ENCODE results near the gene GLCE. TPM values are rescaled to one million over a fixed set of nuclear protein-coding genes. Genes with fewer than 3 reads are reported as not detected.

GLCE gene
- total and polyA plus RNA-seq, 9 of the 15 experiments (the other 6 are each of a cell fraction or from before 2014, with no cell fraction given) = 4.6 to 12.3 (median 10.6) TPM

- peak; percentile 94 for TF ChIP-seq TEAD4 (IDR thresholded peaks at IDR 0.05; ENCODE audit: low read length)
- no peak for TF ChIP-seq TEAD4 (CRISPR knock-in tag; IDR thresholded peaks at IDR 0.05; ENCODE audit: borderline replicate concordance)
- no peak for TF ChIP-seq ZNF347 (CRISPR knock-in tag; IDR thresholded peaks at IDR 0.05; ENCODE audit: low read depth)
- no peak for TF ChIP-seq GATAD2A (IDR thresholded peaks at IDR 0.05)
- TF ChIP-seq KLF16 (IDR thresholded peaks at IDR 0.05) = peak; percentile 94
- TF ChIP-seq ZNF436 (CRISPR knock-in tag; IDR thresholded peaks at IDR 0.05) = no peak
- TF ChIP-seq ZNF780A (CRISPR knock-in tag; IDR thresholded peaks at IDR 0.05) = no peak
- TF ChIP-seq POLR2A (conservative IDR thresholded peaks at IDR 0.05) = no peak
- no peak for TF ChIP-seq SMC3 (conservative IDR thresholded peaks at IDR 0.05; ENCODE audit: insufficient read depth, low read depth, low read length)
- TF ChIP-seq CTBP1 (IDR thresholded peaks at IDR 0.05; ENCODE audit: borderline replicate concordance) = no peak
- TF ChIP-seq, protein P1, sequence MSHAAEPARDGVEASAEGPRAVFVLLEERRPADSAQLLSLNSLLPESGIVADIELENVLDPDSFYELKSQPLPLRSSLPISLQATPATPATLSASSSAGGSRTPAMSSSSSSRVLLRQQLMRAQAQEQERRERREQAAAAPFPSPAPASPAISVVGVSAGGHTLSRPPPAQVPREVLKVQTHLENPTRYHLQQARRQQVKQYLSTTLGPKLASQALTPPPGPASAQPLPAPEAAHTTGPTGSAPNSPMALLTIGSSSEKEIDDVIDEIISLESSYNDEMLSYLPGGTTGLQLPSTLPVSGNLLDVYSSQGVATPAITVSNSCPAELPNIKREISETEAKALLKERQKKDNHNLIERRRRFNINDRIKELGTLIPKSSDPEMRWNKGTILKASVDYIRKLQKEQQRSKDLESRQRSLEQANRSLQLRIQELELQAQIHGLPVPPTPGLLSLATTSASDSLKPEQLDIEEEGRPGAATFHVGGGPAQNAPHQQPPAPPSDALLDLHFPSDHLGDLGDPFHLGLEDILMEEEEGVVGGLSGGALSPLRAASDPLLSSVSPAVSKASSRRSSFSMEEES (CRISPR knock-in tag; IDR thresholded peaks at IDR 0.05) = no peak
- no peak for TF ChIP-seq POLR3A (IDR thresholded peaks at IDR 0.05; ENCODE audit: borderline replicate concordance, extremely low read depth, insufficient read depth, insufficient read length)
- peak; percentile 67; the same call in 1 of the 2 replicates for TF ChIP-seq PML (IDR thresholded peaks at IDR 0.05; ENCODE audit: low read length)
- peak; percentile 52; the same call in 1 of the 2 replicates for TF ChIP-seq RNF2 (IDR thresholded peaks at IDR 0.05)
- no peak for TF ChIP-seq ZNF79 (CRISPR knock-in tag; IDR thresholded peaks at IDR 0.05; ENCODE audit: low read depth)
- TF ChIP-seq RBFOX2 (IDR thresholded peaks at IDR 0.05; ENCODE audit: low read depth, low read length) = no peak
- peak; percentile 84 for TF ChIP-seq ZBTB34 (CRISPR knock-in tag; IDR thresholded peaks at IDR 0.05)
- TF ChIP-seq, protein P2, sequence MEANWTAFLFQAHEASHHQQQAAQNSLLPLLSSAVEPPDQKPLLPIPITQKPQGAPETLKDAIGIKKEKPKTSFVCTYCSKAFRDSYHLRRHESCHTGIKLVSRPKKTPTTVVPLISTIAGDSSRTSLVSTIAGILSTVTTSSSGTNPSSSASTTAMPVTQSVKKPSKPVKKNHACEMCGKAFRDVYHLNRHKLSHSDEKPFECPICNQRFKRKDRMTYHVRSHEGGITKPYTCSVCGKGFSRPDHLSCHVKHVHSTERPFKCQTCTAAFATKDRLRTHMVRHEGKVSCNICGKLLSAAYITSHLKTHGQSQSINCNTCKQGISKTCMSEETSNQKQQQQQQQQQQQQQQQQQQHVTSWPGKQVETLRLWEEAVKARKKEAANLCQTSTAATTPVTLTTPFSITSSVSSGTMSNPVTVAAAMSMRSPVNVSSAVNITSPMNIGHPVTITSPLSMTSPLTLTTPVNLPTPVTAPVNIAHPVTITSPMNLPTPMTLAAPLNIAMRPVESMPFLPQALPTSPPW (CRISPR knock-in tag; IDR thresholded peaks at IDR 0.05) = peak; percentile 37
- TF ChIP-seq SMARCA5 (IDR thresholded peaks at IDR 0.05) = no peak
- TF ChIP-seq OTX1 (CRISPR knock-in tag; IDR thresholded peaks at IDR 0.05) = 0 out of 2 replicates have a peak, but pooled peaks have one; percentile 27
- TF ChIP-seq, protein P3, sequence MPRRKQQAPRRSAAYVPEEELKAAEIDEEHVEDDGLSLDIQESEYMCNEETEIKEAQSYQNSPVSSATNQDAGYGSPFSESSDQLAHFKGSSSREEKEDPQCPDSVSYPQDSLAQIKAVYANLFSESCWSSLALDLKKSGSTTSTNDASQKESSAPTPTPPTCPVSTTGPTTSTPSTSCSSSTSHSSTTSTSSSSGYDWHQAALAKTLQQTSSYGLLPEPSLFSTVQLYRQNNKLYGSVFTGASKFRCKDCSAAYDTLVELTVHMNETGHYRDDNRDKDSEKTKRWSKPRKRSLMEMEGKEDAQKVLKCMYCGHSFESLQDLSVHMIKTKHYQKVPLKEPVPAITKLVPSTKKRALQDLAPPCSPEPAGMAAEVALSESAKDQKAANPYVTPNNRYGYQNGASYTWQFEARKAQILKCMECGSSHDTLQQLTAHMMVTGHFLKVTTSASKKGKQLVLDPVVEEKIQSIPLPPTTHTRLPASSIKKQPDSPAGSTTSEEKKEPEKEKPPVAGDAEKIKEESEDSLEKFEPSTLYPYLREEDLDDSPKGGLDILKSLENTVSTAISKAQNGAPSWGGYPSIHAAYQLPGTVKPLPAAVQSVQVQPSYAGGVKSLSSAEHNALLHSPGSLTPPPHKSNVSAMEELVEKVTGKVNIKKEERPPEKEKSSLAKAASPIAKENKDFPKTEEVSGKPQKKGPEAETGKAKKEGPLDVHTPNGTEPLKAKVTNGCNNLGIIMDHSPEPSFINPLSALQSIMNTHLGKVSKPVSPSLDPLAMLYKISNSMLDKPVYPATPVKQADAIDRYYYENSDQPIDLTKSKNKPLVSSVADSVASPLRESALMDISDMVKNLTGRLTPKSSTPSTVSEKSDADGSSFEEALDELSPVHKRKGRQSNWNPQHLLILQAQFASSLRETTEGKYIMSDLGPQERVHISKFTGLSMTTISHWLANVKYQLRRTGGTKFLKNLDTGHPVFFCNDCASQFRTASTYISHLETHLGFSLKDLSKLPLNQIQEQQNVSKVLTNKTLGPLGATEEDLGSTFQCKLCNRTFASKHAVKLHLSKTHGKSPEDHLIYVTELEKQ (CRISPR knock-in tag; IDR thresholded peaks at IDR 0.05) = no peak
- no peak for TF ChIP-seq MEF2A (IDR thresholded peaks at IDR 0.05; ENCODE audit: control insufficient read depth, low read depth, low read length)
Measured at GRCh38 chr15:69114331-69114928, 46.0 kb upstream of the GLCE start (continued).
